Prostate gland (tissue), 2 donors: ENCODE measurements around the gene DGKE. TPM values are rescaled to one million over a fixed set of nuclear protein-coding genes. Genes with fewer than 3 reads are reported as not detected.

Experiments used
- DNase-seq: peaks from one replicate; pipeline ENCODE4 v3.0.0-alpha.2; 2019; ENCODE audit warnings: low spot score
- H3K27ac ChIP-seq, 2 donors: fragments of 200-600 bp; sonication (generic); 2 replicates each; pipeline ENCODE4 v1.5.1; 2017 to 2019
- H3K27me3 ChIP-seq: fragments of 200-600 bp; sonication (generic); replicated peaks from 2 replicates; pipeline ENCODE4 v1.5.1; 2019; ENCODE audit not compliant: insufficient read depth
- H3K36me3 ChIP-seq, 2 donors: fragments of 200-600 bp; sonication (generic); 1 replicate in 1 of 2; 2 replicates in 1 of 2; pipeline versions ENCODE4 v1.5.1 to v1.8.1; 2017 to 2019
- H3K4me1 ChIP-seq: fragments of 200-600 bp; sonication (generic); replicated peaks from 2 replicates; pipeline ENCODE4 v1.5.1; 2019
- H3K4me3 ChIP-seq, 2 donors: fragments of 200-600 bp; sonication (generic); 2 replicates each; pipeline ENCODE4 v1.5.1; 2017 to 2019
- H3K9me3 ChIP-seq: fragments of 200-600 bp; sonication (generic); 2 replicates; pipeline ENCODE4 v1.5.1; 2017
- POLR2A ChIP-seq: fragments of 450-650 bp; IDR thresholded peaks from one replicate; pipeline ENCODE4 v1.6.1; 2016; ENCODE audit warnings: antibody characterized with exemption, mild to moderate bottlenecking
- POLR2AphosphoS5 ChIP-seq: sonication (generic); formaldehyde crosslinking; IDR thresholded peaks from one replicate; pipeline ENCODE4 v1.6.1; 2017; ENCODE audit warnings: antibody characterized with exemption
- WGBS: methylation state at CpG from one replicate; pipeline ENCODE4 v1.1.5; 2018; 5-methylcytosine and 5-hydroxymethylcytosine counted together
- intact Hi-C: fragments of 100-400 bp; cut with DNase I; formaldehyde crosslinking; loops from one replicate; pipeline ENCODE4 v1.14.2; 2022
- total RNA-seq, 2 donors: library from RNA; depleted of rRNA; stranded (reverse); fragments of >200 nt; gene quantifications; one replicate each; pipeline ENCODE4 v1.1.0, GENCODE V29; 2016
- TF ChIP-seq, protein P1 (sequence below), 4 experiments: fragments of 200-600 bp in 2 of 4; fragments of 450-650 bp in 2 of 4; sonication (generic) in 2 of 4; IDR thresholded peaks; 1 replicate in 3 of 4; 2 replicates in 1 of 4; pipeline ENCODE4 v1.5.1; 2016 to 2019; ENCODE audit warnings: antibody characterized with exemption in 4 of 4, mild to moderate bottlenecking in 2 of 4, moderate library complexity in 2 of 4

Gene DGKE
- total RNA-seq, 2 donors from 2014 or later: 7.7 to 13.3 TPM

DNA sequence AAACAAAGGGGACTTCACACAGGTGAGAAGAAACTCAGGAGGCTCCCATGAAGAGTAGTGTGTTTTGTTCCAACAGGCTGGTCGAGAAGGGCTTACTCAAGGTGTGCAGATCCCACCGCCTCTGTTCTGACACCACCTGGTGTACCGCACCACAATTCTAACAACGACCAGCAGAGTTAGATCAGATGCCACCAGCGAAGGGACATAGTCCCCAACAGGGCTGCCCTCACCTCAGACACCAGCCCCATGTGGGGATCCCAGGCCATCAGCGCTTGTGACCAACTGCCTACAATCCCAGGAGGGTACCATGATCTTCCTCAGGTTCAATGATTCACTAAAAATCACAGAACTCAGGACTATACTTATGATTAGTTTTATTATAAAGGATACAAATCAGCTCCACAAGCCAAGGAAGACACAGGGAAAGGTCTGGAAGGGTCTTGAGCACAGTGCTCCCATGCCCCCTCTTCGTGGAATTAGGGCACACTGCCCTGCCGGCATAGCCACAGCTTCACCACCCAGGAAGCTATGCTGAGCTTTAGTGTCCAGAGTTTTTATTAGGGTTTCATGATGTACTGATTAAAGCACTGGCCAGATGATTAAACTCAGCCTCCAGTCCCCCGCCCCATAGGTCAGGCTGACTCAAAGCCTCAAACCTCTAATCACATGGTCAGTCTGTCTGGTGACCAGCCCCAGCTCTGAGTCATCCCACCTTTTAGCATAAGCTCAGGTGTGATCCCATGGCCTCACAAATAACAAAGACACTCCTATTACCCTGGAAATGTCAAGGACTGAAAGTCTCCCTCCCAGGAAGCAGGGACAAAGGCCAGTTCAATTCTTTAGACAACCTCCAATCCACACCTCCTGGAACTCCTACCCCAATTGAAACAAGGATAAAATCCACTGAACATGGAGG, 53.9 kb downstream of the DGKE start:
- Histone ChIP-seq H3K27ac (no peak overlapping the region), H3K27me3 (no peaks in the 10 kb centered on the region), H3K36me3 (no peaks in the 10 kb centered on the region), H3K4me3 (no peak overlapping the region), H3K9me3 (no peaks in the 10 kb centered on the region), H3K4me1 (no peaks in the 10 kb centered on the region)
- 97% methylated on average over 9 of the region's 9 CpGs for WGBS
- TF ChIP-seq POLR2A: no peak
- TF ChIP-seq, protein P1, sequence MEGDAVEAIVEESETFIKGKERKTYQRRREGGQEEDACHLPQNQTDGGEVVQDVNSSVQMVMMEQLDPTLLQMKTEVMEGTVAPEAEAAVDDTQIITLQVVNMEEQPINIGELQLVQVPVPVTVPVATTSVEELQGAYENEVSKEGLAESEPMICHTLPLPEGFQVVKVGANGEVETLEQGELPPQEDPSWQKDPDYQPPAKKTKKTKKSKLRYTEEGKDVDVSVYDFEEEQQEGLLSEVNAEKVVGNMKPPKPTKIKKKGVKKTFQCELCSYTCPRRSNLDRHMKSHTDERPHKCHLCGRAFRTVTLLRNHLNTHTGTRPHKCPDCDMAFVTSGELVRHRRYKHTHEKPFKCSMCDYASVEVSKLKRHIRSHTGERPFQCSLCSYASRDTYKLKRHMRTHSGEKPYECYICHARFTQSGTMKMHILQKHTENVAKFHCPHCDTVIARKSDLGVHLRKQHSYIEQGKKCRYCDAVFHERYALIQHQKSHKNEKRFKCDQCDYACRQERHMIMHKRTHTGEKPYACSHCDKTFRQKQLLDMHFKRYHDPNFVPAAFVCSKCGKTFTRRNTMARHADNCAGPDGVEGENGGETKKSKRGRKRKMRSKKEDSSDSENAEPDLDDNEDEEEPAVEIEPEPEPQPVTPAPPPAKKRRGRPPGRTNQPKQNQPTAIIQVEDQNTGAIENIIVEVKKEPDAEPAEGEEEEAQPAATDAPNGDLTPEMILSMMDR (IDR thresholded peaks at IDR 0.05): no peak
- TF ChIP-seq POLR2AphosphoS5: no peak
- intact Hi-C loops: no loop called here
- no peak for DNase-seq

DNA sequence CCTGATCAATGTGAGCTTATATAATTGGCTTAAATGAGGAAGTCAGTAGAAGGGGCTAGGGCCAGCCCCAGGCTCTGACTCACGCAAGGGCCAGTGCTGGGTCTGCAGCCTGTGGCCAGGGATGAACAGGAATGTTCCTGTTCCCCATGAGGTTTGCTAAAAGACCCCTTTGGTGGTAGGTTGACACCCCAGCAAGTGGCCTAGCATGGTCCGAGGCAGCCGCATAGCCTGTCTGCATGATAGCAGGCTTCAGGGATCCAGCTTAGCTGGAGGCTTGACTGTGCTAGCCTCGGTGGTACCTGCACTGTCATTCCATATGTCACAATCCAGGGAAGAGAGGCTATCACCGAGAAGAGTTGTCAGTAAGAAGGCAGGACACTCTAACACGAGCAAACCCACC, 56.4 kb downstream of the DGKE start:
- Histone ChIP-seq H3K9me3 (no peaks in the 10 kb centered on the region), H3K36me3 (peaks cover 0 to 2% of the 10 kb centered on the region in 2 donors), H3K27ac (no peak overlapping the region), H3K27me3 (no peaks in the 10 kb centered on the region), H3K4me3 (no peak overlapping the region), H3K4me1 (no peaks in the 10 kb centered on the region)
- WGBS: 93% methylated on average over 6 of the region's 6 CpGs
- DNase-seq: no peak
- TF ChIP-seq, protein P1 (IDR thresholded peaks at IDR 0.05): no peak
- no peak for TF ChIP-seq POLR2AphosphoS5
- no peak for TF ChIP-seq POLR2A
- intact Hi-C loops: no loop called here

DNA sequence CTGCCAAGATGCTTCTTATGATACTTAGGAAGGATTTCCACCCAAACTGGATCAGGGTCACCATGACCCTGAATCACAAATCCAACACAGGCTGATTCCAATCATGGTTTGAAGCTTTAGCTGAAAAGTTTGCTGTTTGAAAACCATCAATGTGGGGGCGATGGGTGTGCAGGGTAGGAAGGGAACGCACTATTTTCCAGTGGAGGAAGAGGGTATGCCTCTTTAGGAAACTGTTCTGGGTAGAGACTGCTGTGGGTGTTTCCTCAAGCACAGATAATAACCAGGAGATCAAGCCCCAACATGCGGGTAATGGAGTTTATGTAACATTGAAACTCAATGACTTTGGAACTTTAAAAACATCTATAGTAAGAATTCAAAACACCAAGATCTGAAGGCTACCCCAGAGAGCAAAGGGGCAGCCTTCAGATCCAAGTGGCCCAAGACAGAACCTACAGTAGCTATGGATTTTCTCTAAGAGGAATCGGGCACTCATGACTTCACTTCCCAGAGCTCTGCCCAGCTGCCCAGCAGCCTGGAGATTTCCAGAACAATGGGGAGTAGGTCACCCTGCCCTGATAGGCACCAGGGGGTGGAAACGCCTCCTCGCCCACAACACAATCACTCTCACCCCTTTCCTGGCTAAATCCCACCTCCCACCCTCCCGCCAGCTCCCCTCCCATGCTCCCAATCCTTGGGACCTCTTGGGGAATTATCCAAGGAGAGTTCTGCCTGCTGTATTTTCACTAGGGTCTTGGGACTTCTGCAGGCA, 57.1 kb downstream of the DGKE start:
- no peak for DNase-seq
- H3K9me3 ChIP-seq: no peaks in the 10 kb centered on the region
- TF ChIP-seq, protein P1 (IDR thresholded peaks at IDR 0.05): no peak
- TF ChIP-seq POLR2A: no peak
- TF ChIP-seq POLR2AphosphoS5: no peak
- 76% methylated on average over 7 of the region's 7 CpGs for WGBS
- no peak overlapping the region for H3K27ac ChIP-seq
- H3K4me3 ChIP-seq: no peak overlapping the region
- H3K4me1 ChIP-seq: no peaks in the 10 kb centered on the region
- H3K27me3 ChIP-seq: no peaks in the 10 kb centered on the region
- peaks cover 0 to 2% of the 10 kb centered on the region in 2 donors for H3K36me3 ChIP-seq
- intact Hi-C loops: no loop called here

DNA sequence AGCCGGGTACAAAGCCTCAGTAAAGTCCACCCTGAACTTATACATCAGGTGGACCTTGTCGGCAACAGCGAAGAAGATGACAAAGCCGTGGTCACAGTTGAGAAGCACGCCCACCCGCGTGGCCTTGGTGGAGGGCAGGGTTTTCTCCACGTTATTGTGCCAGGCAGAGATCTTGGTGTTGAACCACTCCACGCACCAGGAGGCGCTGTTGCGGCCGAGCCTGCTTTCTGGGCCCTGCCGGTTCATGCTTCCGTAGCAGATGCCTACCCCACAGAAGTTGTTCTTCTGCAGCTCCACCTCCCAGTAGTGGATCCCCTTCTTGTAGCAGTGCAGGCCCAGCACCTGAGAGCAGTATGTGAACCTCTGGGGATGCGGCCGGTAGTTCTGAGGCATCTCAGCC, 57.8 kb downstream of the DGKE start:
- no peaks in the 10 kb centered on the region for H3K9me3 ChIP-seq
- H3K27ac ChIP-seq: no peak overlapping the region

More for the DNA sequence above, 57.8 kb downstream of the DGKE start:
- DNase-seq: no peak
- H3K27me3 ChIP-seq: no peaks in the 10 kb centered on the region
- intact Hi-C loops: no loop called here
- H3K4me1 ChIP-seq: no peaks in the 10 kb centered on the region
- WGBS: 78% methylated on average over 16 of the region's 16 CpGs
- peaks cover 0 to 2% of the 10 kb centered on the region in 2 donors for H3K36me3 ChIP-seq
- H3K4me3 ChIP-seq: no peak overlapping the region
- TF ChIP-seq, protein P1 (IDR thresholded peaks at IDR 0.05): peak in 3 of 4 experiments; percentile 29 to 38 (median 35)
- TF ChIP-seq POLR2A: no peak
- TF ChIP-seq POLR2AphosphoS5: no peak
